Activated CD8-positive, alpha-beta memory T cell treated with anti-CD3 and anti-CD28 coated beads, Interleukin-2, amount 50 U/mL, for 24 hours (primary cell): ENCODE results near the gene HSPA1A.
"Not testable (repeated sequence)": the region's sequence is repeated elsewhere in the genome, so short reads cannot be mapped to it uniquely, and the experiment has no call there.

Source experiments
- DNase-seq: peaks from one replicate; pipeline ENCODE4 v3.0.0-alpha.2; 2020; ENCODE audit errors: extremely low read depth

The HSPA1A gene

DNA sequence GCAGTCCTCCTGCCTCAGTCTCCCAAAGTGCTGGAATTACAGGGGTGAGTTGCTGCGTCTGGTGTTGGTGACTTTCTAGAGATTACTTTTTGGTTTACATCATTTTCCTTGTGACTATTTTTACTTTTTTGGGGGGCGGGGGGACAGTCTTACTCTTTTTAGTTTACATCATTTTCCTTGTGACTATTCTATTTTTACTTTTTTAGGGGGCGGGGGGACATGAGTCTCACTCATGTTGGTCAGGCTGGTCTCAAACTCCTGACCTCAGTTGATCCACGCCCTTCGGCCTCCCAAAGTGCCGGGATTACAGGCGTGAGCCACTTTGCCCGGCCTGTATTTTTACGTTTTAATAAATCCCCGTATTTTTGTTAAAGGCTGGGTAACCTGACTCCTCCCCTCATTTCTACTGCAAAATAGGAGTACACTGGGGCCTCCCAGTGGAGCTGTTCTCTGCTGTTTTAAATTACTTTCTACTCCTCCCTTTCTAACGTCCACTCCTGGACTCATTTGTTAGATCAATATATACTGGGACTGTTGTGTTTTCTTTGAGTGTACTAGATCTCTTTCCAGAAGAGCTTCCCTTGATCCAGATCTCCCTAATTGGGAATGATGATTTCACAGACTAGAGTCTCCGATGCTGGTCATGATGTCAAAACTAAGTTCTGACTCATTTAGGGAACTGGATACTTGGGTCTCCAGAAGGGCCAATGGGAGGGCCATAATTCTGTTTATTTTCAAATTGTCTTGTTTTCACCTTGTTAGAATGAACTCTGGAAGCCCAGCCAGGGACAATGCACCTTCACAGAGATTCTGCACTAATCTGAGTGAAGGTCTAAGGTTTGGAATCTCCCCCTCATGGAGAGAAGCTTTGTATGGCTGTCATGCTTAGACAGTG is 21.4 kb downstream of the HSPA1A start:
- DNase-seq, result no peak

DNA sequence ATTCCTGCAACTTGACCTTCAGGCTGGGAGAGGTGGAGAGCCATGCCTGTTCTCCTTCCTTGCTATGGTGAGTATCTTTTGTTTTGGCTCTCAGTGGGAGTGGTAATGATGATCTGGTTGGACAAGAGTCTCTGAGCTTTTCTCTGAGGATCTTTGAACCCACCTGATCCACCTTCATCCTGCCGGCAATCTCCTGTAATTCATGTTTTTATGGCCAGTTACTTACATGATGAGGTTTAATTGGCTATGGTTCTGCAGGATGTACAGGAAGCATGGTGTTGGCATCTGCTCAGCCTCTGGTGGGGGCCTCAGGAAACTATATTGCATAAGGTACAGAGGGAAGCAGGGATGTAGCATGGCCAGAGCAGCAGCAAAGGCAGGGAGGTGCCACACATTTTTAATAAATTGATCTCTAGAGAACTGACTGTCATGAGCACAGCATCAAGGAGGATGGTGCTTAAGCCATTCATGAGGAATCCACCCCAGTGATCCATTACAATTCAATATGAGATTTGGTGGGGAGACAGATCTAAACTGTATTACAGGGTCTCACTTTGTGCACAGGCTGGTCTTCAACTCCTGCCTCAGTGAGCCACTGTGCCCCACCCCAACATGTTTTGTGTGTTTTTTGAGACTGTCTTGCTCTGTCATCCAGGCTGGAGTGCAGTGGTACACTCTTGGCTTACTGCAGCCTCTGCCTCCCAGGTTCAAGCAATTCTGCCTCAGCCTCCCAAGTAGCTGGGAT is 22.2 kb downstream of the HSPA1A start:
- DNase-seq, result no peak

DNA sequence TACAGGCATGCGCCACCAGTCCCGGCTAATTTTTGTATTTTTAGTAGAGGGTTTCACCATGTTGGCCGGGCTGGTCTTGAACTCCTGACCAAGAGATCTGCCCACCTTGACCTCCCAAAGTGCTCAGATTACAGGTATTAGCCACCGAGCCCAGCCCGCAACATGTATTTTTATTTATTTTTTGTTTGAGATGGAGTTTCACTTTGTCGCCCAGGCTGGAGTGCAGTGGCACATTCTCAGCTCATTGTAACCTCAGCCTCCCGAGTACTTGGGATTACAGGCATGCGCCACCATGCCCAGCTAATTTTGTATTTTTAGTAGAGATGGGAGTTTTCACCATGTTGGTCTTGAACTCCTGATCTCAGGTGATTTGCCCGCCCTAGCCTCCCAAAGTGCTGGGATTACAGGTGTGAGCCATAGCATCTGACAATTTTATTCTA is 22.8 kb downstream of the HSPA1A start:
- not testable (repeated sequence) for DNase-seq

- DNase-seq, result no peak
Observed at GRCh38 chr6:31838968-31839367, 23.6 kb downstream of the HSPA1A start.

DNA sequence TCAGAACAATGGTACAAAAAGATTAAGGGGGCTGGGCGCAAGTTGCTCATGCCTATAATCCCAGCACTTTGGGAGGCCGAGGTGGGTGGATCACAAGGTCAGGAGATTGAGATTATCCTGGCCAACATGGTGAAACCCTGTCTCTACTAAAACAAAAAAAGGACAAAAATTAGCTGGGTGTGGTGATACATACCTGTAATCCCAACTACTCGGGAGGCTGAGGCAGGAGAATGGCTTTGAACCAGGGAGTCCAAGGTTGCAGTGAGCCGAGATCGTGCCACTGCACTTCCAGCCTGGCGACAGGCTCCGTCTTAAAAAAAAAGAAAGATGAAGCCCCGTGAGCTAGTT is 24.4 kb downstream of the HSPA1A start:
- not testable (repeated sequence) for DNase-seq

- DNase-seq, result no peak
Observed at GRCh38 chr6:31842053-31842452, 26.7 kb downstream of the HSPA1A start.

DNA sequence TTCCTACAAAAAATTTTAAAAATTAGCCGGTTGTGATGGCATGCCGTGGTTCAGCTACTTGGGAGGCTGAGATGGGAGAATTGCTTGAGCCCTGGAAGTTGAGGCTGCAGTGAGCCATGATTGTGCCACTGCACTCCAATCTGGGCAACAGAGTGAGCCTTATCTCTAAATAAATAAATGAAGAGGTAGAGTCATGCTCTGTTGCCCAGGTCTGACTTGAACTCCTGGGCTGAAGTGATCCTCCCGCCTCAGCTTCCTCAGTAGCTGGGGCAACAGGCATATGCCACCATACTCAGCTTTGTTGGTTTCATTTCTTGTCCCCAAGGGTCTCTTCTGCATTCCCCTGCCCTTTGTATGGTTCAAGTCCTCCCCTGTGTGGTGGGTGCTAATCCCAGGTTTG is 29.2 kb downstream of the HSPA1A start:
- DNase-seq, result no peak

- DNase-seq, result no peak
Observed at GRCh38 chr6:31847276-31847978, 32.1 kb downstream of the HSPA1A start.

GRCh38 chr6:31850765-31851484 is 35.6 kb downstream of the HSPA1A start:
- DNase-seq, result no peak

GRCh38 chr6:31851485-31851832 is 36.1 kb downstream of the HSPA1A start:
- DNase-seq, result no peak

- not testable (repeated sequence) for DNase-seq
Observed at GRCh38 chr6:31851980-31852718, 36.8 kb downstream of the HSPA1A start.

DNA sequence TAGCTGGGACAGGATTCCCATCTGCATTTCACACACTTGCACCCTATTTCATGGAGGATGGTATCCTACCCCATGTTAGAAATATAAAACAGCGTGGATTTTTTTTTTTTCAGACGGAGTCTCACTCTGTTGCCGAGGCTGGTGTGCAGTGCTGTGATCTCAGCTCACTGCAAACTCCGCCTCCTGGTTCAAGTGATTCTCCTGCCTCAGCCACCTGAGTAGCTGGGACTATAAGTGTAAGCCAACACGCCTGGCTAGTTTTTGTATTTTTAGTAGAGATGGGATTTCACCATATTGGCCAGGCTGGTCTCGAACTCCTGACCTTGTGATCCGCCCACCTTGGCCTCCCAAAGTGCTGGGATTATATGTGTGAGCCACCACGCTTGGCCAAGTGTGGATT is 42.4 kb downstream of the HSPA1A start:
- not testable (repeated sequence) for DNase-seq

DNA sequence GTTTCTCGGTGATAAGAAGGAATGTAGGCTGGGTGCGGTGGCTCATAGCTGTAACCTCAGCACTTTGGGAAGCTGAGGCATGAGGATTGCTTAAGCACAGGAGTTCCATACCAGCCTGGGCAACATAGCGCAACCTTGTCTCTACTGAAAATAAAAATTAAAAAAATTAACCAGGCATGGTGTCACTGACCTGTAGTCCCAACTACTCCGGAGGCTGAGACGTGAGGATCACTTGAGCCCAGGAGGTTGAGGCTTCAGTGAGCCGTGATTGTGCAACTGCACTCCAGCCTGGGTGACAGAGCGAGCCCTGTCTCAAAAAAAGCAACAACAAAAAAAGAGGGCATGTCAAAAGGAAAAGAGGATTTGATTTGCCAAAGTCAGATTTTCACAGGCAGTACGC is 43.4 kb downstream of the HSPA1A start:
- no peak for DNase-seq

DNA sequence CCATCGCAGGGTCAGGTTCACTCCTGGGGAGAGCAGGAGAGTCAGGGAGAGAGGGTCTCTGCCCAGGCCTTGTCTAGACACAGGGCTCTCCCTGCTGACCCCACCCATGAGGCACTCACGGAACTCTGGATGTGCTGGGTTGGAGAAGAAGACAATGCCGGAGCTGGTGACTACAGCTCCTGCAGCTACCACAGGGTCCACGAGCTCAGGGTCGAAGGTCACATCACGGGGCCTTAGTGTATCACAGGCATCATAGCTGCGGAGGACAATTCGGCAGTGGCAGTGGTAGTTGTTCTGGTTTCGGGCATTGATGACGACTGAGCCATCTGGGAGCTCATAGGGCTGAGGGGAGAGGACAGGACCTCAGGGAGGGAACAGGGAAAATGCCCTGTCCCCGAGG is 44.6 kb downstream of the HSPA1A start:
- no peak for DNase-seq

GRCh38 chr6:31860349-31860748 is 45.0 kb downstream of the HSPA1A start:
- DNase-seq, result no peak

DNA sequence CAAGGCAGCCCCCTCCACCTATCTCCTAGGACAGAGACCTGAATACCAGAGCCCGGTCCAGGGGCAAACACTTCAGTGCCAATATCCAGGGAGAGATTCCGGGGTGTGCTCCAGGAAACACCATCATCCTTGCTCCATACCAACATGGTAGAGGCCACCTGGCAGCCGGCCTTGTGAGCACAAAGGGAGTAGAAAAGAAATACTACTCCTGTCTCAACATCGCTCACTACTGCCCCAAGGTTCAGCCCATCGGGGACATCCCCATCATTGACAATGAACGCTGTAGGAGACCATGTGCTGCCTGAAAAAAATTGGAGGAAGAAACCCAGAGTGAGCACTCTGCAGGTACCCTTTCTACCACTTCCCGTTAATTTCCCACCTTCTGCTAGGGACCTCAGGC is 45.8 kb downstream of the HSPA1A start:
- no peak for DNase-seq

GRCh38 chr6:31861919-31862343 is 46.6 kb downstream of the HSPA1A start:
- DNase-seq, result no peak

GRCh38 chr6:31862344-31863235 is 47.2 kb downstream of the HSPA1A start, which contains the start of gene NEU1:
Gene NEU1 (minus strand): TSS chr6:31862821. CDS start chr6:31862776, 45 bp downstream.
- DNase-seq, result peak; percentile 99

DNA sequence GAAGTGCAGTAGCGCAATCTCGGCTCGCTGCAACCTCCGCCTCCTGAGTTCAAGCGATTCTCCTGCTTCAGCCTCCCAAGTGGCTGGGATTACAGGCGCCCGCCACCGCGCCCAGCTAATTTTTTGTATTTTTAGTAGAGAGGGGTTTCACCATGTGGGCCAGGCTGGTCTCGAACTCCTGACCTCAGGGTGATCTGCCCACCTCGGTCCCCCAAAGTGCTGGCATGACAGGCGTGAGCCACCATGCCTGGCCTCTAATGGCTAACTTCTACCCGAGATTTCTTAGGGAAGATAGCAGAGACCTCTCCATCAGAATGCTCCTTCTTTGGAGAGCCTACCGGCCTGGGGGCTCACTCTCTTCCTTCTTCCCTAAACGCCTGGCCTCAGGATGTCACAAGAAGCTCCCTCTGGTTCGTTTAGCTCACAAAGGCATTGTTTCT is 48.8 kb downstream of the HSPA1A start:
- DNase-seq, result not testable (repeated sequence)

DNA sequence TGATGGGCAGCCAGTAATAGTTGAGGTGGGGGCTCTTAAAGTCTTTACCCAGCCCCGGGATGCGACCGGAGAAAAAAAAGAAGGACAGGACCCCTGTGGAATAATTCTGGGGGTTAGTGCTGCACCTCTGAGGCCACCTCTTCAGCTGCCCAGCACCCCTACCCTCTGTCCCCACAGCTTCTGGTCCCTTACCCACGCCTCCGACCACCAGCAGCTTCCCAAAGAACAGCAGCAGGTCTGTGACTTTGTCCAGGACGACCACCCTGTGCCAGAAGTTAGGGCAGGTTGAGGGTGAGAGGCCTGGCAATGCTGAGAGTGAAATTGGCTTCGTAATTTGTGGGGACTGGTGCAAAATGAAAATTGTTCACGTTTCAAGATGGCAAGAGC is 49.5 kb downstream of the HSPA1A start:
- DNase-seq, result no peak
